GM23338 (cell line): ENCODE results near the gene KAZN. TPM values are rescaled to one million over a fixed set of nuclear protein-coding genes. Genes with fewer than 3 reads are reported as not detected.

Experiments
- ATAC-seq: fragments of 200-7000 bp; cut with Tn5 transposase; 3 replicates; pipeline ENCODE4 v1.9.1; 2020
- DNase-seq: peaks from one replicate; pipeline ENCODE4 v3.0.0-alpha.2; 2015; ENCODE audit warnings: low spot score
- H2AFZ ChIP-seq: fragments of 200-600 bp; sonication (generic); 2 replicates; pipeline ENCODE4 v1.8.0; 2016; ENCODE audit warnings: antibody characterized with exemption, mild to moderate bottlenecking, moderate library complexity
- H3F3A ChIP-seq: fragments of 200-600 bp; sonication (generic); replicated peaks from 2 replicates; pipeline ENCODE4 v1.8.0; 2017; ENCODE audit warnings: antibody characterized with exemption, mixed run types, low read depth
- H3K27ac ChIP-seq: fragments of 200-600 bp; sonication (generic); 2 replicates; pipeline ENCODE4 v1.6.1; 2016; ENCODE audit warnings: low read depth
- H3K27me3 ChIP-seq: fragments of 200-600 bp; sonication (generic); 2 replicates; pipeline ENCODE4 v1.8.0; 2016; ENCODE audit warnings: mild to moderate bottlenecking, mixed run types, moderate library complexity; ENCODE audit not compliant: insufficient read depth
- H3K36me3 ChIP-seq: fragments of 200-600 bp; sonication (generic); 2 replicates; pipeline ENCODE4 v1.8.0; 2016; ENCODE audit warnings: mild to moderate bottlenecking; ENCODE audit not compliant: insufficient read depth
- H3K4me1 ChIP-seq: fragments of 200-600 bp; sonication (generic); 2 replicates; pipeline ENCODE4 v1.8.0; 2016; ENCODE audit warnings: mild to moderate bottlenecking, moderate library complexity; ENCODE audit not compliant: insufficient read depth
- H3K4me2 ChIP-seq: fragments of 200-600 bp; sonication (generic); 2 replicates; pipeline ENCODE4 v1.7.1; 2017; ENCODE audit warnings: mixed run types
- H3K4me3 ChIP-seq: fragments of 200-600 bp; sonication (generic); 2 replicates; pipeline ENCODE4 v1.6.1; 2016; ENCODE audit warnings: mixed run types
- H3K79me2 ChIP-seq: fragments of 200-600 bp; sonication (generic); replicated peaks from 2 replicates; pipeline ENCODE4 v1.8.0; 2017; ENCODE audit warnings: mild to moderate bottlenecking; ENCODE audit not compliant: insufficient read depth
- H3K9me2 ChIP-seq: fragments of 200-600 bp; sonication (generic); 2 replicates; pipeline ENCODE4 v1.8.0; 2017; ENCODE audit not compliant: insufficient read depth
- H4K20me1 ChIP-seq: fragments of 200-600 bp; sonication (generic); replicated peaks from 2 replicates; pipeline ENCODE4 v1.8.0; 2017; ENCODE audit warnings: mild to moderate bottlenecking; ENCODE audit not compliant: insufficient read depth
- H3K27ac Mint-ChIP-seq: 2 replicates; pipeline ENCODE4 v1.8.0; 2020; ENCODE audit warnings: inconsistent platforms, mild to moderate bottlenecking, moderate library complexity, mixed read lengths
- H3K27me3 Mint-ChIP-seq: 3 replicates; pipeline ENCODE4 v1.8.0; 2022; ENCODE audit warnings: low read depth, mild to moderate bottlenecking, moderate library complexity, mixed read lengths, inconsistent platforms; ENCODE audit not compliant: insufficient read depth, poor library complexity
- H3K36me3 Mint-ChIP-seq: 3 replicates; pipeline ENCODE4 v1.8.0; 2021; ENCODE audit warnings: low read depth, mild to moderate bottlenecking, inconsistent platforms, moderate library complexity, mixed read lengths
- H3K4me1 Mint-ChIP-seq: 3 replicates; pipeline ENCODE4 v1.8.0; 2020; ENCODE audit warnings: mild to moderate bottlenecking, inconsistent platforms, mixed read lengths
- H3K4me3 Mint-ChIP-seq: 3 replicates; pipeline ENCODE4 v1.8.0; 2021; ENCODE audit warnings: moderate library complexity, mild to moderate bottlenecking, inconsistent platforms, mixed read lengths
- H3K9me3 Mint-ChIP-seq: 3 replicates; pipeline ENCODE4 v1.8.0; 2020; ENCODE audit warnings: moderate library complexity, mild to moderate bottlenecking, inconsistent platforms, mixed read lengths
- CTCF ChIP-seq, 2 experiments: fragments of 200-600 bp in 1 of 2; sonication (generic) in 1 of 2; conservative IDR thresholded peaks; 2 replicates each; pipeline versions ENCODE4 v1.5.1 to v1.6.1; 2016 to 2017; ENCODE audit warnings: antibody characterized with exemption in 2 of 2, low read depth in 2 of 2, mild to moderate bottlenecking in 2 of 2, moderate library complexity in 1 of 2
- EZH2 ChIP-seq: fragments of 200-600 bp; sonication (generic); IDR thresholded peaks from one replicate; pipeline ENCODE4 v1.8.0; 2017; ENCODE audit warnings: antibody characterized with exemption, mild to moderate bottlenecking, low read depth; ENCODE audit not compliant: unreplicated experiment
- EZH2phosphoT487 ChIP-seq: fragments of 200-600 bp; sonication (generic); IDR thresholded peaks from one replicate; pipeline ENCODE4 v1.8.1; 2018; ENCODE audit warnings: antibody characterized with exemption; ENCODE audit not compliant: unreplicated experiment
- NANOG ChIP-seq: IDR thresholded peaks from 2 replicates; pipeline ENCODE4 v1.6.1; 2016; ENCODE audit warnings: antibody characterized with exemption, borderline replicate concordance
- POLR2AphosphoS5 ChIP-seq: IDR thresholded peaks from 2 replicates; pipeline ENCODE4 v1.6.1; 2016; ENCODE audit warnings: antibody characterized with exemption, low read depth
- REST ChIP-seq: IDR thresholded peaks from one replicate; pipeline ENCODE4 v1.6.1; 2018; ENCODE audit warnings: antibody characterized with exemption; ENCODE audit not compliant: unreplicated experiment
- STAT1 ChIP-seq: IDR thresholded peaks from one replicate; pipeline ENCODE4 v1.6.1; 2016; ENCODE audit warnings: antibody characterized with exemption; ENCODE audit not compliant: unreplicated experiment
- ZNF114 ChIP-seq: fragments of 250-450 bp; sonication (Bioruptor Pico); IDR thresholded peaks from 2 replicates; pipeline ENCODE4 v1.5.0; 2020; ENCODE audit warnings: mild to moderate bottlenecking, moderate library complexity
- ZNF462 ChIP-seq: fragments of 250-450 bp; sonication (Bioruptor Pico); IDR thresholded peaks from 2 replicates; pipeline ENCODE4 v1.5.0; 2020; ENCODE audit warnings: mild to moderate bottlenecking, moderate library complexity
- polyA plus RNA-seq: library from polyadenylated mRNA; unstranded; fragments of >200 nt; fragmentation: Nextera tagmentation; extraction: Ambion mirVana; gene quantifications from 2 replicates; pipeline ENCODE4 v1.2.1, GENCODE V29; 2016
- total RNA-seq: library from RNA; depleted of rRNA; stranded (reverse); fragments of >200 nt; shearing (Covaris generic); gene quantifications from 2 replicates; pipeline ENCODE4 v1.2.3, GENCODE V29; 2014
- TF ChIP-seq, protein P1 (sequence below): IDR thresholded peaks from 2 replicates; pipeline ENCODE4 v1.6.1; 2016; ENCODE audit warnings: antibody characterized with exemption

Gene KAZN
- total and polyA plus RNA-seq, 2 experiments from 2014 or later = 9.9 to 15.0 TPM

DNA sequence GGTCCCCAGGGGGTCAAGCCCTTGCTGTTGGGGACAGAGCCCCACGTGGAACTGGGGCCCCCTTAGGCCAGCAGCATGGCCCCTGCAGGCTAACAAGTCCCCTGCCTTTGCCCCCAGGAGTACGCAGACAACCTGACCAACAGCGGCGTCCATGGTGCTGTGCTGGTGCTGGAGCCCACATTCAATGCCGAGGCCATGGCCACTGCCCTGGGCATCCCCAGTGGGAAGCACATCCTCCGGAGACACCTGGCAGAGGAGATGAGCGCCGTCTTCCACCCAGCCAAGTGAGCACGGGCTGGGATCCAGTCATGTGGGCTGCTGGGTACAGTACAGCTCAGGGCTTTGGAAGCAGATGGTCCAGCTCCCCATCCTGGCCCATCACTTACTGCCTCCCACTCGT is 505.4 kb downstream of the KAZN start (continued):
- TF ChIP-seq ZNF462 (CRISPR knock-in tag) = no peak
- no peak for TF ChIP-seq REST

DNA sequence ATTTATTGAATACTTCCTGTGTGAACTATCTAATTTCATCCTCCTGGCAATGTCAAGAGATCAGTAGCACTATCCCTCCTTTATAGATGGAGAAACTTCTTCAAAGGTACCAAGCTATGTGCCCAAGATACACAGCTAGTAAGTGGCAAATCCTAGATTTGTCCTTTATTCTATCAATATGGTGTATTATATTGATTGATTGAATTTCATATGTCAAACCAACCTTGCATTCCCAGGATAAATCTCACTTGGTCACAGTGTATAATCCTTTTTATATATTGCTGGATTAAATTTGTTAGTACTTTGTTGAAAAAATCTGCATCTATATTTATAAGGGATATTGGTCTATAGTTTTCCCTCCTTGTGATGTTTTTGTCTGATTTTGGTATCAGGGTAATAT is 506.3 kb downstream of the KAZN start:
- Histone ChIP-seq H3K4me3 (no peak overlapping the region), H3K27ac (no peak overlapping the region), H3F3A (no peaks in the 10 kb centered on the region; the same call in 1 of the 2 replicates), H3K79me2 (no peaks in the 10 kb centered on the region), H3K27me3 (peaks cover 10% of the 10 kb centered on the region; the same call in 1 of the 2 replicates), H2AFZ (no peak overlapping the region), H4K20me1 (no peaks in the 10 kb centered on the region), H3K4me2 (no peak overlapping the region), H3K36me3 (no peaks in the 10 kb centered on the region), H3K9me2 (no peaks in the 10 kb centered on the region), H3K4me1 (peaks cover 19% of the 10 kb centered on the region)
- TF ChIP-seq ZNF114 (no peak), NANOG (no peak), EZH2phosphoT487 (no peak), STAT1 (no peak), EZH2 (no peak), POLR2AphosphoS5 (no peak), CTCF (conservative IDR thresholded peaks at IDR 0.05; ENCODE audit: low read depth in 2 of 2) (no peak)
- TF ChIP-seq, protein P1, sequence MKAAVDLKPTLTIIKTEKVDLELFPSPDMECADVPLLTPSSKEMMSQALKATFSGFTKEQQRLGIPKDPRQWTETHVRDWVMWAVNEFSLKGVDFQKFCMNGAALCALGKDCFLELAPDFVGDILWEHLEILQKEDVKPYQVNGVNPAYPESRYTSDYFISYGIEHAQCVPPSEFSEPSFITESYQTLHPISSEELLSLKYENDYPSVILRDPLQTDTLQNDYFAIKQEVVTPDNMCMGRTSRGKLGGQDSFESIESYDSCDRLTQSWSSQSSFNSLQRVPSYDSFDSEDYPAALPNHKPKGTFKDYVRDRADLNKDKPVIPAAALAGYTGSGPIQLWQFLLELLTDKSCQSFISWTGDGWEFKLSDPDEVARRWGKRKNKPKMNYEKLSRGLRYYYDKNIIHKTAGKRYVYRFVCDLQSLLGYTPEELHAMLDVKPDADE = no peak
- DNase-seq (no peak), ATAC-seq (no peak)
- H3K4me3 Mint-ChIP-seq = no peak overlapping the region
- H3K36me3 Mint-ChIP-seq = no peaks in the 10 kb centered on the region; the same call in 2 of the 3 replicates
- no peaks in the 10 kb centered on the region for H3K9me3 Mint-ChIP-seq
- peaks cover 16% of the 10 kb centered on the region for H3K27me3 Mint-ChIP-seq
- H3K4me1 Mint-ChIP-seq = peaks cover 26% of the 10 kb centered on the region
- no peak overlapping the region for H3K27ac Mint-ChIP-seq
